Stimulated activated CD8-positive, alpha-beta memory T cell treated with anti-CD3 and anti-CD28 coated beads, Interleukin-15, amount 100 ng/mL, for 48 hours (primary cell): ENCODE measurements around the gene ADCY1.

Source experiments
- DNase-seq, 2 donors: peaks; one replicate each; pipeline ENCODE4 v3.0.0-alpha.2; 2020; ENCODE audit warnings: low read depth in 2 of 2

The ADCY1 gene

GRCh38 chr7:45593121-45593541, 19.0 kb downstream of the ADCY1 start:
- DNase-seq = no peak

GRCh38 chr7:45593877-45594276, 19.7 kb downstream of the ADCY1 start:
- no peak for DNase-seq

GRCh38 chr7:45594745-45595535, 20.8 kb downstream of the ADCY1 start:
- no peak for DNase-seq

- no peak for DNase-seq
These were observed 21.9 kb downstream of the ADCY1 start for GRCh38 chr7:45595809-45596664.

- DNase-seq = no peak
These were observed 22.5 kb downstream of the ADCY1 start for GRCh38 chr7:45596665-45597095.

GRCh38 chr7:45597286-45597984, 23.3 kb downstream of the ADCY1 start:
- no peak for DNase-seq

- no peak for DNase-seq
These were observed 24.8 kb downstream of the ADCY1 start for GRCh38 chr7:45598886-45599520.

- no peak for DNase-seq
These were observed 25.9 kb downstream of the ADCY1 start for GRCh38 chr7:45599851-45600706.

- DNase-seq = no peak
These were observed 26.9 kb downstream of the ADCY1 start for GRCh38 chr7:45601094-45601493.

GRCh38 chr7:45601816-45602540, 27.8 kb downstream of the ADCY1 start:
- DNase-seq = no peak

GRCh38 chr7:45606050-45606449, 31.9 kb downstream of the ADCY1 start:
- DNase-seq = no peak

GRCh38 chr7:45606931-45607330, 32.8 kb downstream of the ADCY1 start:
- DNase-seq = no peak

- DNase-seq = no peak
These were observed 35.0 kb downstream of the ADCY1 start for GRCh38 chr7:45609180-45609579.

GRCh38 chr7:45610019-45610418, 35.9 kb downstream of the ADCY1 start:
- no peak for DNase-seq

GRCh38 chr7:45610660-45611299, 36.6 kb downstream of the ADCY1 start:
- no peak for DNase-seq

GRCh38 chr7:45617166-45617565, 43.0 kb downstream of the ADCY1 start:
- DNase-seq = no peak

- no peak for DNase-seq
These were observed 47.9 kb downstream of the ADCY1 start for GRCh38 chr7:45622058-45622457.

- DNase-seq = no peak
These were observed 49.0 kb downstream of the ADCY1 start for GRCh38 chr7:45623157-45623556.

GRCh38 chr7:45623740-45624391, 49.7 kb downstream of the ADCY1 start:
- DNase-seq = no peak
